Left ventricle myocardium inferior (tissue), 1 donor: ENCODE measurements around the gene UST. TPM values are rescaled to one million over a fixed set of nuclear protein-coding genes. Genes with fewer than 3 reads are reported as not detected.
"Not testable (repeated sequence)": the region's sequence is repeated elsewhere in the genome, so short reads cannot be mapped to it uniquely, and the experiment has no call there.

Experiments
- DNase-seq: peaks from one replicate; pipeline ENCODE4 v3.0.0-alpha.2; 2020
- H3K27ac ChIP-seq: fragments of 200-600 bp; replicated peaks from 2 replicates; pipeline ENCODE4 v1.8.0; 2021
- H3K27me3 ChIP-seq: fragments of 200-600 bp; 2 replicates; pipeline ENCODE4 v1.8.0; 2021; ENCODE audit warnings: low read depth
- H3K36me3 ChIP-seq: fragments of 200-600 bp; 2 replicates; pipeline ENCODE4 v1.8.0; 2021
- H3K4me1 ChIP-seq: fragments of 200-600 bp; 2 replicates; pipeline ENCODE4 v1.8.0; 2021
- H3K4me3 ChIP-seq: fragments of 200-600 bp; 2 replicates; pipeline ENCODE4 v1.8.0; 2021; ENCODE audit warnings: mild to moderate bottlenecking, moderate library complexity
- H3K9me3 ChIP-seq: fragments of 200-600 bp; replicated peaks from 2 replicates; pipeline ENCODE4 v1.8.0; 2021
- CTCF ChIP-seq: fragments of 200-600 bp; IDR thresholded peaks from 2 replicates; pipeline ENCODE4 v1.8.0; 2021; ENCODE audit warnings: antibody characterized with exemption, mild to moderate bottlenecking, borderline replicate concordance
- intact Hi-C: fragments of 100-400 bp; cut with micrococcal nuclease; formaldehyde crosslinking; loops from one replicate; pipeline ENCODE4 v1.11.0; 2022
- total RNA-seq: library from RNA; stranded (reverse); fragmentation: NEBNext Ultra II Directional; extraction: Animal tissue kit (Norgen Biotek cat#: 25700); gene quantifications from one replicate; pipeline ENCODE4 v1.2.1, GENCODE V29; 2021
- donor health status: DM: no; HTN: yes; CAD: no; lungs with severe emphysema.

UST gene
- total RNA-seq, 1 donor from 2014 or later, result 3.3 TPM

DNA sequence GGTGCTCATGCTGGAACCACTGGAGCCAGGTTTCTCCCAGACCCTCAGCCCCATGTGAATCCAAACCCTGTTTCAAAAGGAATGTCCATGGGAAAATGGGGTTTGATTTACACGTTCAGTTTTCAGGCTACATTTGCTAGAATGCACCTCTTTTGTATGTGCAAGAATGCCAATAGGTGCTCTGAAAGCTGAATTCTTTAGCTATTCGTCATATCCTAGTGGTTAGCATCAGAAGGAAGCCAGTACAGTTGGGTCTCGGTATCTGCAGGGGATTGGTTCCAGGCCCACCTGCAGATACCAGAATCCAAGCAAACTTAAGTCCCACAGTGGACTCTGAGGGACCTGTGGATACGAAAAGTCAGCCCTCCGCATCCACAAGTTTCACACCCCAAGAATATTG lies 93.4 kb downstream of the UST start:
- no peak overlapping the region for H3K4me3 ChIP-seq
- H3K4me1 ChIP-seq, result no peaks in the 10 kb centered on the region
- H3K27ac ChIP-seq, result no peak overlapping the region
- TF ChIP-seq CTCF, result no peak
- intact Hi-C loops, result no loop called here
- no peaks in the 10 kb centered on the region for H3K27me3 ChIP-seq
- no peak for DNase-seq
- H3K9me3 ChIP-seq, result no peaks in the 10 kb centered on the region
- no peaks in the 10 kb centered on the region for H3K36me3 ChIP-seq

GRCh38 chr6:148842296-148843019 lies 95.6 kb downstream of the UST start:
- no peak overlapping the region for H3K27ac ChIP-seq
- H3K36me3 ChIP-seq, result no peaks in the 10 kb centered on the region
- no peak for DNase-seq
- intact Hi-C loops, result no loop called here
- no peaks in the 10 kb centered on the region for H3K9me3 ChIP-seq
- peaks cover 8% of the 10 kb centered on the region for H3K4me1 ChIP-seq
- H3K27me3 ChIP-seq, result no peaks in the 10 kb centered on the region
- no peak for TF ChIP-seq CTCF
- H3K4me3 ChIP-seq, result no peak overlapping the region

- no peak overlapping the region for H3K27ac ChIP-seq
- H3K4me3 ChIP-seq, result no peak overlapping the region
- no peak for TF ChIP-seq CTCF
- no peak for DNase-seq
- H3K9me3 ChIP-seq, result no peaks in the 10 kb centered on the region
- H3K27me3 ChIP-seq, result no peaks in the 10 kb centered on the region
- intact Hi-C loops, result no loop called here
- H3K4me1 ChIP-seq, result peaks cover 14% of the 10 kb centered on the region
- no peaks in the 10 kb centered on the region for H3K36me3 ChIP-seq
Measured at GRCh38 chr6:148845464-148845863, 98.6 kb downstream of the UST start.

GRCh38 chr6:148846778-148847761 lies 100.2 kb downstream of the UST start:
- intact Hi-C loops, result no loop called here
- TF ChIP-seq CTCF, result no peak
- Histone ChIP-seq H3K27ac (no peak overlapping the region), H3K9me3 (no peaks in the 10 kb centered on the region), H3K27me3 (no peaks in the 10 kb centered on the region), H3K4me3 (no peak overlapping the region), H3K36me3 (no peaks in the 10 kb centered on the region), H3K4me1 (peaks cover 14% of the 10 kb centered on the region)
- DNase-seq, result no peak

GRCh38 chr6:148848915-148849314 lies 102.1 kb downstream of the UST start:
- Histone ChIP-seq H3K27me3 (no peaks in the 10 kb centered on the region), H3K4me3 (no peak overlapping the region), H3K27ac (no peak overlapping the region), H3K4me1 (peaks cover 14% of the 10 kb centered on the region), H3K9me3 (no peaks in the 10 kb centered on the region), H3K36me3 (no peaks in the 10 kb centered on the region)
- no peak for TF ChIP-seq CTCF
- intact Hi-C loops, result no loop called here
- no peak for DNase-seq

DNA sequence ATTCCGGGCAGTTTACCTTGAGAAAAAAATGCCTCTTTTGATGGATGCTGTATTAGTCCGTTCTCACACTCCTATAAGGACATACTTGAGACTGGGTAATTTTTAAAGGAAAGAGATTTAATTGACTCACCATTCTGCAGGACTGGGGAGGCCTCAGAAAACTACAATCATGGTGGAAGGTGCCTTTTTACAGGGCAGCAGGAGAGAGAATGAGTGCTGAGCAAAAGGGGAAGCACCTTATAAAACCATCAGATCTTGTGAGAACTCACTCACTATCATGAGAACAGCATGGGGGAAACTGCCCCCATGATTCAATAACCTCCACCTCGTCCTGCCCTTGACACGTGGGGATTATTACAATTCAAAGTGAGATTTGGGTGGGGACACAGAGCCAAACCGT lies 102.6 kb downstream of the UST start:
- peaks cover 14% of the 10 kb centered on the region for H3K4me1 ChIP-seq
- H3K4me3 ChIP-seq, H3K9me3 ChIP-seq, H3K27me3 ChIP-seq, DNase-seq, intact Hi-C loops, H3K36me3 ChIP-seq, H3K27ac ChIP-seq: not testable (repeated sequence)
